Stimulated activated naive CD8-positive, alpha-beta T cell treated with anti-CD3 and anti-CD28 coated beads, Interleukin-15, Interleukin-2, amounts not matched to agents 100 ng/mL and 50 ng/mL, for 24 hours (primary cell): ENCODE data around the gene TMEM271.

Experiments used
- H3K27ac Mint-ChIP-seq: one replicate; pipeline ENCODE4 v1.8.0; 2021; ENCODE audit warnings: mild to moderate bottlenecking, mixed read lengths
- H3K27me3 Mint-ChIP-seq: one replicate; pipeline ENCODE4 v1.8.0; 2021; ENCODE audit warnings: mixed read lengths
- H3K36me3 Mint-ChIP-seq: one replicate; pipeline ENCODE4 v1.8.0; 2021; ENCODE audit warnings: low read depth, mixed read lengths
- H3K4me1 Mint-ChIP-seq: one replicate; pipeline ENCODE4 v1.8.0; 2021; ENCODE audit warnings: low read depth, mixed read lengths
- H3K4me3 Mint-ChIP-seq: one replicate; pipeline ENCODE4 v1.8.0; 2021; ENCODE audit warnings: mild to moderate bottlenecking, mixed read lengths
- H3K9me3 Mint-ChIP-seq: one replicate; pipeline ENCODE4 v1.8.0; 2021; ENCODE audit warnings: mixed read lengths

The TMEM271 gene

DNA sequence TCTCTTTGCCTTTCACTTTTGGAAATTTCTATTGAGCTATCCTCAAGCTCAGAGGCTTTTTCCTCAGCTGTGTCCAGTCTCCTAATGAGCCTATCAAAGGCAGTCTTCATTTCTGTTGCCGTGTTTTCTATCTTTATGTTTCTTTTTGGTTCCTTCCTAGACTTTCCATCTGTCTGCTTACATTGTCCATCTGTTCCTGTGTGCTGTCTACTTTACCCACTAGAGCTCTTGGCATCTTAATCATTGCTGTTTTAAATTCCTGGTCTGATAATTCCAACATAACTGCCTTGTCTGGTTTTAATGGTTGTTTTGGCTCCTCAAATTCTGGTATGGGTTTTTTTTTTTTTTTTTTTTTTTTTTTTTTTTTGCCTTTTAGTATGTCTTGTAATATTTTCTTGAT lies 40.0 kb upstream of the TMEM271 start:
- no peaks in the 10 kb centered on the region for H3K9me3 Mint-ChIP-seq
- no peaks in the 10 kb centered on the region for H3K4me1 Mint-ChIP-seq
- no peak overlapping the region for H3K4me3 Mint-ChIP-seq
- H3K27me3 Mint-ChIP-seq = peaks cover 23% of the 10 kb centered on the region
- H3K27ac Mint-ChIP-seq = no peak overlapping the region
- no peaks in the 10 kb centered on the region for H3K36me3 Mint-ChIP-seq

DNA sequence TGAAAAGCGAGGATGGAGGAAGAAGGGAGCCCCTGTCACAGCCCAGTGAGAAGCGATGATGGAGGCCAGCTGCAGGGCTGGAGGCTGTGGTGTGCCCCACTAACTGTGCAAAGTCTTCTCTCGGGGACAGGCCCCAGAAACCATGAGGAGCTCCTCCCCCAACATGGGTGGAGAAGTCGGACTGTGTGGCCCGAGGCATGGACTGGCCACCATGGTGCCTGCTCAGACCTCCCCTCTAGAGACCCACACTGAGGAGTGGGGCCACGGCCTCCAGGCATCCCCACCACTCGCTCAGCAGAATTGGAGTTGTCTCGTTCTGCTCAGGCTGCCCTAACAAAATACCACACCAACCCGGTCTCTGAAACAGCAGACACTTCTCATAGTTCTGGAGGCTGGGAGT lies 37.0 kb upstream of the TMEM271 start:
- Mint-ChIP-seq H3K4me3 (no peak overlapping the region), H3K4me1 (no peaks in the 10 kb centered on the region), H3K27ac (no peak overlapping the region), H3K27me3 (peaks cover 35% of the 10 kb centered on the region), H3K36me3 (no peaks in the 10 kb centered on the region), H3K9me3 (peaks cover 5% of the 10 kb centered on the region)

DNA sequence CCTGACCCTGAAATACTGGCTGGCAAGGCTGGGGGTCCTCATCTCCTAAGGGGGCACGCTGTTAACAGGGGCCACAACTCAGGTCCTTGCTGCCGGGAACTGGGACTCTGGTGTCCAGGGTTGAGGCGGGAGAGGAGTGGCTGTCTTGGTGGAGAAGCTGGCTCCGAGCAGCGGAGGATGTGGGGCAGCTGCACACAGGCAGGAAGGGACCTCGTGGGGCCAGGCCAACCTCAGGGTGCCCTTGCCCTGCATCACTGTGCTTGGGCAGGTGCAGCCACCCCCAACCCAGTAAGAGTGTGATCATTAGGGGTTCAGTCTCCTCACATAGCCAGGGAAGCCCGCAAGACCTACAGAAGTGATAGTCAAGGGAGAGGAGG lies 36.6 kb upstream of the TMEM271 start:
- no peak overlapping the region for H3K27ac Mint-ChIP-seq
- no peaks in the 10 kb centered on the region for H3K4me1 Mint-ChIP-seq
- no peaks in the 10 kb centered on the region for H3K36me3 Mint-ChIP-seq
- no peak overlapping the region for H3K4me3 Mint-ChIP-seq
- H3K27me3 Mint-ChIP-seq = peaks cover 35% of the 10 kb centered on the region
- peaks cover 5% of the 10 kb centered on the region for H3K9me3 Mint-ChIP-seq

DNA sequence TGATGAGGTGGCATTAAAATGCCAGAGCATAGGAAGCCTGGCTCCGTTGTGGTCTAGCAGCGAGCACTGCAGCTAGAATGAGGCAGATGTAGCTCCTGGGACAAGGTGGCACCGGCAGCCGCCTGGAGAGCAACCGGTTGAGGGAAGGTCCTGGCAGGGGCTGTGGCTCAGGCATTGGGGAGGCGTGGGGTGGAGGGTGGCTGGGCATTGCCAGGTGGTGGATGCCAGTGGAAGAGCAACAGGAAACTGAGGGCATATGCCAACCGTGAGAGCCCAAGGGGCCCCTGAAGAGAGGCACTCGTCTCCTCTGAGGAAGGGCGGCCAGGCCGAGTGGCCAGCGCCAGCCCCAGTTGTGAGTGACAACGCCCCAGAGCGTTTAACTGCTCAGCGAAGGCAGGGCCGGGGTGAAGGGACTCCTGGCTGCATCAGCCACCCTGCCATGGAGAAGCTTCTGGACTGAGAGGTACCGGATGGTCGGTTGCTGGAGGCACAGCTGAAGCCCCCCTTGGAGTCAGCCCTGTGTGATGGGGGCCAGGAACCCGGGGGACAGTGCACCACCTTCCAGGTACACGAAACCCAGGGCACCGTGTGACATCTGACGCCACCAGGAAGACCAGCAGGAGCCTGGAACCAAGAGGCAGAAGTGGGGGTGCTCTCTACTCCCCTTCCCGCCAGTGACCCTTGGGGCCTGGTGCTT lies 36.1 kb upstream of the TMEM271 start:
- H3K36me3 Mint-ChIP-seq = no peaks in the 10 kb centered on the region
- H3K9me3 Mint-ChIP-seq = peaks cover 5% of the 10 kb centered on the region
- no peak overlapping the region for H3K4me3 Mint-ChIP-seq
- H3K27me3 Mint-ChIP-seq = peaks cover 35% of the 10 kb centered on the region
- H3K27ac Mint-ChIP-seq = no peak overlapping the region
- H3K4me1 Mint-ChIP-seq = no peaks in the 10 kb centered on the region

DNA sequence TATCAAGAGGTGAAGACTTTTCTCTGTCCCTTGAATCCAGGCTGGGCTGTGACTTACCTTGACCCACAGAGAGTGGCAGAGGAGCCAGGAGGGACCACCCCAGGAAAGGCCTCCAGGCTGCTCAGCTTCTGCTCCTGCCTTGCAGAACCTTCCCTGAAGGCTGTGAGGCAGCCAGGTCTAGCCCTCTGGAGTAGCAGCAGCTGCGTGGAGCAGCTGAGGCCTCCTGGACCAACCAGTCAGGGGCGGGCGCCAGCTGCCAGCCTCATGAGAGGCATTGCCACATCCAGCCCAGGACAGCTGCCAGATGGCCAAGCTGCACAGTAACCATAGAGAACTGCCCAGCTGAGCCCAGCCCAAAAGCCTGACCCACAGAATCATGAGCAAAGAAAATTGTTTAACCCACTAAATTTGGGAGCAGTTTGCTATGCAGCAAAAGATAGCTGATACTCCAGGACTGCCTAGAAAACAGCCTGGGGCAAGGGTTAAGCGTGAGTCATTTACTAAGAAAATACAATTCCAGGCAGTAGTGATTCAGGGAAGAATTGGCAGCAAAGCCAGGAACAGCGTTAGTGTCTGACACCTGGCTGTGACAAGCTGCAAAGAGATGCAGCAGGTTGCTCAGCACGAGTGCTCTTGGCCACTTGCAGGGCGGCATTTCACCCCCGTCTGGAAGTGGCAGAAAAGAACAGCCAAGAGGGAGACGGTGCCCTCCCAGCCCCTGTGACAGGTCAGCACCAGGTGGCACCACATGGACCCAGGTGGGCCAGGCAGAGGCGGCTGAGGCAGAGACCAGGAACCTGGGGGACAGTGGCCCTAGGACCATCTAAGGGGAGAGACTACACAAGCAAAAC lies 34.5 kb upstream of the TMEM271 start:
- no peak overlapping the region for H3K27ac Mint-ChIP-seq
- no peak overlapping the region for H3K4me3 Mint-ChIP-seq
- no peaks in the 10 kb centered on the region for H3K36me3 Mint-ChIP-seq
- peaks cover 5% of the 10 kb centered on the region for H3K9me3 Mint-ChIP-seq
- H3K27me3 Mint-ChIP-seq = peaks cover 35% of the 10 kb centered on the region
- no peaks in the 10 kb centered on the region for H3K4me1 Mint-ChIP-seq

DNA sequence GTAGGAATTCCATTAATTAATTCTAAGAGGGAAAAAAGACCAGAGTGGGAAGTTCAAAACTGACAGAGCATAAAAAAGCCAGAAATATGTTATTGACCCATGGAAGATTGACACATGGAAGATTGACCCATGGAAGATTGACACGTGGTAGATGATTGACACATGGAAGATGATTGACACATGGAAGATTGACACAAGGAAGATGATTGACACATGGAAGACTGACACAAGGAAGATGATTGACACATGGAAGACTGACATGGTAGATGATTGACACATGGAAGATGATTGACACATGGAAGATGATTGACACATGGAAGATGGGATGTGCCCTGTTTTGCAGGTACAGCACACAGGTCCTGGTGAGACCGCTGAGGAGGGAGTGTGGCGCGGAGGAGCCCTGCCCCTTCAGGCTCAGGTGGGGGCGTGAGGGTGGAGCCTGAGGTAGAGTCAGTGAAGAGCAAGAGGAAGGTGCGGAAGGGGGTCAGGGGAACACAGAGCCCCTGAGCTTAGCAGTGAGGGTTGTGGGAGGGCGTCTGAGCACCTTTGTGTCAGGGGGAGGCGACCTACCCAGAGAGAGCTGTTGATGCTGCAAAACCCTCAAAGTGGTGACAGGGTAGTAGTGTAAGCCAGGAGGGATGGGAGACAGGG lies 33.4 kb upstream of the TMEM271 start:
- peaks cover 29% of the 10 kb centered on the region for H3K27me3 Mint-ChIP-seq
- peaks cover 5% of the 10 kb centered on the region for H3K9me3 Mint-ChIP-seq
- no peaks in the 10 kb centered on the region for H3K36me3 Mint-ChIP-seq
- H3K4me1 Mint-ChIP-seq = peaks cover 5% of the 10 kb centered on the region
- H3K27ac Mint-ChIP-seq = no peak overlapping the region
- H3K4me3 Mint-ChIP-seq = no peak overlapping the region

DNA sequence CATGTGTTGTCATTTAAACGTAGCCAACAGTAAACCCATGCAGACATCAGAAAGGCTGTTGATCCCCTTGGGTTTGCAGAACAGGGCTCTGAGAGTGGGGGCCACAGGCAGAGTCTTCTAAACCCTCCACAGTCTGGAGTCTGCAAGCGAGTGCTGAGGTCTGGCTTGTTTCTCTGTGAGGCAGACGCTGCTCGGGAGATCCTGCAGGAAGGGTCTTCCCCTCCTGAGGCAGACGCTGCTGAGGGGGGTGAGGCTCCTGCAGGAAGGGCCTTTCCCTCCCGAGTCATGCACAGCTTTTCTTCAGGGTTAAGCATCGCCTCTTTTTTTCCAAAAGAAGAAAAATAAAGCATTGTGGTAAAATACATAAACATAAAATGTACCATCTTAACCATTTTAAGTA lies 32.1 kb upstream of the TMEM271 start:
- Mint-ChIP-seq H3K4me3 (no peak overlapping the region), H3K36me3 (no peaks in the 10 kb centered on the region), H3K27me3 (peaks cover 25% of the 10 kb centered on the region), H3K27ac (no peak overlapping the region), H3K4me1 (peaks cover 12% of the 10 kb centered on the region), H3K9me3 (peaks cover 5% of the 10 kb centered on the region)

DNA sequence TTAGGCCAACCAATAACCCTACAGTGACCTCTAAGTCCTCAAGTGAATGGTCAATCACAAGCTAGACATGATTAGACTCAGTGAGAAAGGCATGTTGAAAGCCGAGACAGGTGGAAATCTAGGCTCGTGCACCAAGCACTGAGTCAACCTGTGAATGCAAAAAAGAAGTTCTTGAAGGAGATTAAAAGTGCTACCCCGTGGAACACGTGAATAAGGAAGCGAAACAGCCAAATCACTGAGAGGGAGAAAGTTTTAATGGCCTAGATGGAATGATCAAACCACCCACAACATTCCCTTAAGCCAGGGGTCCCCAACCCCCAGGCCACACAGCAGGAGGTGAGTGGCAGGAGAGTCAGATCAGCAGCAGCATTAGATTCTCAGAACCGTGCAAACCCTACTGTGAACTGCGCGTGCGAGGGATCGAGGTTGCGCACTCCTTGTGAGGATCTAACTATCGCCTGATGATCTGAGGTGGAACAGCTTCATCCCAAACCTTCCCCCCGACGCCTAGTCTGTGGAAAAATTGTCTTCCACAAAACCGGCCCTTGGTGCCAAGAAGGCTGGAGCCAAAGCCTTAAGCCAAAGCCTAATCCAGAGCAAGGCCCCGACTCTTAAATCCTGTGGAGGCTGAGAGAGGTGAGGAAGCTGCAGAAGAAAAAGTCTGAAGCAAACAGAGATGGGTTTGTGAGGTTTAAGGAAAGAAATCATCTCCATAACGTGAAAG lies 29.8 kb upstream of the TMEM271 start:
- peaks cover 5% of the 10 kb centered on the region for H3K9me3 Mint-ChIP-seq
- H3K27ac Mint-ChIP-seq = no peak overlapping the region
- H3K36me3 Mint-ChIP-seq = no peaks in the 10 kb centered on the region
- H3K4me3 Mint-ChIP-seq = no peak overlapping the region
- H3K4me1 Mint-ChIP-seq = peaks cover 19% of the 10 kb centered on the region
- peaks cover 31% of the 10 kb centered on the region for H3K27me3 Mint-ChIP-seq

DNA sequence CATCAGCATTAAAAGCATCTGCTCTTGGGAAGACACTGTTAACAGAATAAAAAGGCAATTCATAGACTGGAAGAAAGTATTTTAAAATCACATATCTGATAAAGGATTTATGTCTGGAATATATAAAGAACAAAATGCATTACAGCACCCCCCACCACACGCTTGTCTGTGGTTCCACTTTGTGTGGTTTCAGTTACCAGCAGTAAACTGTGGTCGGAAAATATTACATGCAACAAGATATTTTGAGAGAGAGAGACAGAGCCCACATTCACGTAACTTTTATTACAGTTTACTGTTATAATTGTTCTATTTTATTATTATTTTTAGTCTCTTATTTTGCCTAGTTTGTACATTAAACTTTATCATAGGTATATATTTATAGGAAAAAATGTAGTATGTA lies 28.0 kb upstream of the TMEM271 start:
- Mint-ChIP-seq H3K9me3 (no peaks in the 10 kb centered on the region), H3K27ac (peak overlapping the region; percentile 26), H3K4me1 (peaks cover 21% of the 10 kb centered on the region), H3K27me3 (peaks cover 22% of the 10 kb centered on the region), H3K4me3 (no peak overlapping the region), H3K36me3 (no peaks in the 10 kb centered on the region)

DNA sequence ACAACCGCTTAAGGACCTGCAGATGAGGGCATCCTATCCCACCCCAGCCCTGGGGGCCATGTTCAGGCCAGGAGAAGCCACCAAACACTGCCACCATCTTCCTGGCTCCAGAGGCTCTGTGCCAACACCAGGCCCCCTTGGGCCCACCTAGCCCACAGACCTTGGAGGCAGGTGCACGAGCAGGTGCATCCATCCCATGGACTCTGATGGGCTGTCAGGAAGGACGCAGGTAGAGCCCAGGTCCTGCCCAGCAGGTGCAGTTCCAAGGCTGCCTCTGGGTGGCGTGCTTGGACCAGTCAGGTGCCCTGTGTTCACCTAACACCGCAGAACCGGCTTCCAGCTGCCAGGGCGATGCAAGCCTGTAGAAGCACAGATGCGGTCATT lies 26.5 kb upstream of the TMEM271 start:
- Mint-ChIP-seq H3K4me3 (no peak overlapping the region), H3K27me3 (peaks cover 34% of the 10 kb centered on the region), H3K4me1 (peaks cover 21% of the 10 kb centered on the region), H3K27ac (no peak overlapping the region), H3K36me3 (no peaks in the 10 kb centered on the region), H3K9me3 (no peaks in the 10 kb centered on the region)

DNA sequence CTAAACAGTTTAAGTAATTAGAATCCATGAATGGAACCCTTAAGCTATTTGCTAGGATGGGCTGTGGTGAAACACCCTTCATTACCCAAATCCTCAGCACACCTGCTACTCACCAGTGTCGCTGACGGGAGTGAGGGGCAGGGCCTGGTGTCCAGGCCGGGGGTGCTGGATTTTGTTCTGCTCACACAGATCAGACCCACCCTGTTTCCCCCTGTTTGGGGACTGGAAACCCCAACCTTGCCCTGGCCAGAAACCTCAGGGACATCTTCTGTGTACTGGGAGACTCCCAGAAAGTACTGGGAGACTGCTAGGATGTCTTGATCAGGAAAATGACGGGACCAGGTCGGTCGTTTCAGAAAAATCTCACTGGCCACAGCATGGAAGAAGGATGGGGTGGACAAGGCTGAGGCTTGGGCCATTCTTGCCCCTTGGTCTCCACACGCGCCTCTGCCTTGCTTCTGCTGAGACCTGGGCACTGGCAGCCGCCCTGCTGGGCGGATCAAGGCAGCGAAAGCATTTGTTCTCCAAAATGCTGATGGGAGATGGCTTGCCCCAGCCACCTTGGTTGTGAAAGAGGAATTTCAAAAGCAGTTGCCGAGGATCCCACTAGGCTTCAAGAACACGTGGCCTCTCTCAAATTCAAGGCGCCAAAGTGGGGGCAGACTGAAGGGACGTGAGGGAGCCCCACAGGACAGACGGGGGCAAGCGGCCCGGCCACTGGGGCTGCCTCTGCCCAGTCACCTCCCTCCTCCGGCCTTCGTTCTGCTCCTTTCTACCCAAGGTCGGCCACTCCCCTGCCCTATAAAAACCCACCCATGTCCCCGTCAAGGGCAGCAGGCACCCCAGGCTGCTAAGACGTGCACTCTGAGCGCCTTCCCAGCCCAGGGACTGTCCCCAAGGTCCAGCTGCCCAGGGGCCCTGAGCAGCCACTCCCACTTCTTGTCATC lies 25.8 kb upstream of the TMEM271 start:
- Mint-ChIP-seq H3K27ac (no peak overlapping the region), H3K4me1 (peaks cover 21% of the 10 kb centered on the region), H3K27me3 (peaks cover 40% of the 10 kb centered on the region), H3K9me3 (no peaks in the 10 kb centered on the region), H3K4me3 (no peak overlapping the region), H3K36me3 (no peaks in the 10 kb centered on the region)

DNA sequence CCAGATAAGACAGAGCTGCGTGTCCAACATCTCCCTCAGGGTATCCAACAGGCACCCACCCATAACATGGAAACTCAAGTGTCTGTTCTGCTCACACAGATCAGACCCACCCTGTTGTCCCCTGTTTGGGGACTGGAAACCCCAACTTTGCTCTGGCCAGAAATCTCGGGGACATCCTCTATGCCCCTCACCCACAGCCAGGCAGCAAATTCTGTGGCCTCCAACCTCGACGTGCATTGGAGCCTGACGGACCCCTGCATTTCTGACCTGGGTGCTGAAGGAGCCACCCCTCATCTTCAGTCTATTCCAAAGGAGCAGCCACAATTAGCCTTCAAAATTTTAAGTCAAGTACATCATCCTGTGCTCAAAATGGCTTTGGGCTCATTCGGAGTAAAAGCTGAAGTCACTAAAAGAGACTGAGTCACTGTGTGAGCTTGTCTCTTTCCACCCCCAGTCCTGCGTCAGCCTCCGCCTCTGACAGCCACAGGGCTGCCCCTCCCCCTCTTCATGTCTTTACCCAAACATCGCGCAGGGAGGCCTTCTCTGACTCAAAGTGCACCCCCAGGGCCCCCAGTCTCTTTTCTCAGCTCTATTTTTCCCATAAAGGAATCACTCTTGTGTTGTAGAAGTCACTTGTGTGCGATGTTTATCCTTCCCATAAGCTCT lies 24.9 kb upstream of the TMEM271 start:
- Mint-ChIP-seq H3K4me3 (no peak overlapping the region), H3K27ac (no peak overlapping the region), H3K9me3 (no peaks in the 10 kb centered on the region), H3K27me3 (peaks cover 48% of the 10 kb centered on the region), H3K36me3 (no peaks in the 10 kb centered on the region), H3K4me1 (peaks cover 21% of the 10 kb centered on the region)

DNA sequence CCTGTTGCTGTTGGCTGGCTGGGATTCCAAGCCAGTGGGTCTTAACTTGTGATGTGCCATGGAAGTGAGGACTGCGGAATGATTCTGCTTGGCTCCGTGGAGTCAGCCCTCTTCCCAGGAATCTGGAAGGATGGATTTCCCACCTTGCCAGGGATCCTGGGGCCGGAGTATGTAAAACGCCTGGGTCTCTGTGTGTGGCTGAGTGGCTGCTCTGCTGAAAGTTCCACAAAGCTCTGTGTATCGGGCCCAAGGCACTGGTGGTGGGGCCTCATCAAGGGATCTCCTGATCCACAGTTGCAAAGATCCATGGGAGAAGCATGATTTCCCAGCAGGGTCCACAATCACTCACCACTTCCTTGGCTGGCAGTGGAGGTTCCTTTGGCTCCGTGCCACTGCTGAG lies 24.1 kb upstream of the TMEM271 start:
- H3K4me1 Mint-ChIP-seq = peaks cover 17% of the 10 kb centered on the region
- H3K4me3 Mint-ChIP-seq = no peak overlapping the region
- H3K27ac Mint-ChIP-seq = no peak overlapping the region
- H3K36me3 Mint-ChIP-seq = no peaks in the 10 kb centered on the region
- H3K27me3 Mint-ChIP-seq = peaks cover 52% of the 10 kb centered on the region
- H3K9me3 Mint-ChIP-seq = no peaks in the 10 kb centered on the region

DNA sequence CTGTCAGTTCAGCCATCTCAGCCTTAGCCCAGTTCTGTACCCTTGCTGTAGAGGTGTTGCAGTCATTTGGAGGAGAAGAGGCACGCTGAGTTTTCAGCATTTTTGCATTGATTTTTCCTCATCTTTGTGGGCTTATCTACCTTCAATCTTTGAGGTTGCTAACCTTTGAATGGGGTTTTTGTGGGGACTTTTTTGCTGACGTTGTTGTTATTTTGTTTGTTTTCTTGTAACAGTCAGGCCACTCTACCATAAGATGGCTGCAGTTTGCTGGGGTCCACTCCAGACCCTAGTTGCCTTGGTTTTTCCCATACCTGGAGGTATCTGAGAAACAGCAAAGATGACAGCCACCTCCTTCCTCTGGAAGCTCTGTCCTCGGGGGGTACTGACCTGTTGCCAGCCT lies 22.8 kb upstream of the TMEM271 start:
- Mint-ChIP-seq H3K4me1 (peaks cover 13% of the 10 kb centered on the region), H3K36me3 (no peaks in the 10 kb centered on the region), H3K4me3 (no peak overlapping the region), H3K9me3 (peaks cover 7% of the 10 kb centered on the region), H3K27me3 (peaks cover 62% of the 10 kb centered on the region), H3K27ac (no peak overlapping the region)
